Vagina (tissue), 2 donors: ENCODE data around the gene MID1.

Experiments
- POLR2A ChIP-seq, 2 donors: fragments of 450-650 bp; IDR thresholded peaks; one replicate each; pipeline ENCODE4 v1.6.1; 2017; ENCODE audit warnings: antibody characterized with exemption in 2 of 2, mild to moderate bottlenecking in 2 of 2, moderate library complexity in 2 of 2
- TF ChIP-seq, protein P1 (sequence below), 3 experiments: fragments of 450-650 bp in 2 of 3; fragments of 200-600 bp in 1 of 3; sonication (generic) in 1 of 3; IDR thresholded peaks; one replicate each; pipeline ENCODE4 v1.5.1; 2017 to 2019; ENCODE audit warnings: antibody characterized with exemption in 3 of 3, mild to moderate bottlenecking in 2 of 3, moderate library complexity in 2 of 3

DNA sequence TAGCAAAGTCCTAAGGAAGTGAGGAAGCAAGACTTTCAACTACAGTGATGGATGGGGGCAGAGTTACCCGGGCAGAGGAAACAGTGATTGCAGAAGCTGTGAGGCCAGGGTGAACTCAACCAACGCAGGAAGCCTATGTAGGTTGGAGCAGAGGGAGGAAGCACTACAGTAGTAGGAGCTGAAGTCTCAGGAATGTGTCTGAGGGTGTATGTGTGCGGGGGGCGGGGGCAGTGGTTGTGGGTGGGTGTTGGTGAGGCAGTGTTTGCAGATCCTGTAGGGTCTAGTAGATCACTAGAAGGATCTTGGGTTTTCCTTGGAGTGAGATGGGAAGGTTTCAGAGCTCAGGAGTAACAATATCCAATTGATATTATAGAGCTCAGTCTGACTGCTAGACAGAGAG lies 9.9 kb upstream of the MID1 start:
- no peak for TF ChIP-seq POLR2A (IDR thresholded peaks at IDR 0.05)
- TF ChIP-seq, protein P1, sequence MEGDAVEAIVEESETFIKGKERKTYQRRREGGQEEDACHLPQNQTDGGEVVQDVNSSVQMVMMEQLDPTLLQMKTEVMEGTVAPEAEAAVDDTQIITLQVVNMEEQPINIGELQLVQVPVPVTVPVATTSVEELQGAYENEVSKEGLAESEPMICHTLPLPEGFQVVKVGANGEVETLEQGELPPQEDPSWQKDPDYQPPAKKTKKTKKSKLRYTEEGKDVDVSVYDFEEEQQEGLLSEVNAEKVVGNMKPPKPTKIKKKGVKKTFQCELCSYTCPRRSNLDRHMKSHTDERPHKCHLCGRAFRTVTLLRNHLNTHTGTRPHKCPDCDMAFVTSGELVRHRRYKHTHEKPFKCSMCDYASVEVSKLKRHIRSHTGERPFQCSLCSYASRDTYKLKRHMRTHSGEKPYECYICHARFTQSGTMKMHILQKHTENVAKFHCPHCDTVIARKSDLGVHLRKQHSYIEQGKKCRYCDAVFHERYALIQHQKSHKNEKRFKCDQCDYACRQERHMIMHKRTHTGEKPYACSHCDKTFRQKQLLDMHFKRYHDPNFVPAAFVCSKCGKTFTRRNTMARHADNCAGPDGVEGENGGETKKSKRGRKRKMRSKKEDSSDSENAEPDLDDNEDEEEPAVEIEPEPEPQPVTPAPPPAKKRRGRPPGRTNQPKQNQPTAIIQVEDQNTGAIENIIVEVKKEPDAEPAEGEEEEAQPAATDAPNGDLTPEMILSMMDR (IDR thresholded peaks at IDR 0.05) = no peak
